ENCODE data around the gene DAZAP1.

DNA sequence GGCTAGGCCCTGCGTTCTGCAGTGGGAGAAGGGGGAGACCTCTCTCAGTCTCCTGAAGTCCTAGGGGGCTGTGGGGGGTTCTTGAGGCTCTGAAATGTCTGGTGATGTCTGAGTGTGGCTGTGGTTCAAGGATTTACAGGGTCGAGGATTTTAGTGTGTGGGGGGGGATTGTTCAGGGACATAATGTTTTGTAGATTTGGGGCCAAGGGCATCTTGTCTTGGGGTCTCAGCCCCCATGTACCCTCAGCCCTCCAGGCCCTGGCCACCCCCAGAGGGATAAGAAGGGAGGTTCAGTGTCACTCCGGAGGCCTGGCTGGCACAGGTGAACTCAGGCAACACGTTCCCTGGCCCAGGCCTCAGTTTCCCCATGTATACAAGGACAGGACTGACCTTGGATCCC is 40.1 kb downstream of the DAZAP1 start:
- TF ChIP-seq, protein P1, sequence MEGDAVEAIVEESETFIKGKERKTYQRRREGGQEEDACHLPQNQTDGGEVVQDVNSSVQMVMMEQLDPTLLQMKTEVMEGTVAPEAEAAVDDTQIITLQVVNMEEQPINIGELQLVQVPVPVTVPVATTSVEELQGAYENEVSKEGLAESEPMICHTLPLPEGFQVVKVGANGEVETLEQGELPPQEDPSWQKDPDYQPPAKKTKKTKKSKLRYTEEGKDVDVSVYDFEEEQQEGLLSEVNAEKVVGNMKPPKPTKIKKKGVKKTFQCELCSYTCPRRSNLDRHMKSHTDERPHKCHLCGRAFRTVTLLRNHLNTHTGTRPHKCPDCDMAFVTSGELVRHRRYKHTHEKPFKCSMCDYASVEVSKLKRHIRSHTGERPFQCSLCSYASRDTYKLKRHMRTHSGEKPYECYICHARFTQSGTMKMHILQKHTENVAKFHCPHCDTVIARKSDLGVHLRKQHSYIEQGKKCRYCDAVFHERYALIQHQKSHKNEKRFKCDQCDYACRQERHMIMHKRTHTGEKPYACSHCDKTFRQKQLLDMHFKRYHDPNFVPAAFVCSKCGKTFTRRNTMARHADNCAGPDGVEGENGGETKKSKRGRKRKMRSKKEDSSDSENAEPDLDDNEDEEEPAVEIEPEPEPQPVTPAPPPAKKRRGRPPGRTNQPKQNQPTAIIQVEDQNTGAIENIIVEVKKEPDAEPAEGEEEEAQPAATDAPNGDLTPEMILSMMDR (optimal IDR thresholded peaks at IDR 0.05 in 1 of 3, IDR thresholded peaks at IDR 0.05 in 1 of 3, conservative IDR thresholded peaks at IDR 0.05 in 1 of 3; ENCODE audit: extremely low read depth in 1 of 3, insufficient read depth in 2 of 3, low read length in 3 of 3) = no peak
- TF ChIP-seq EZH2 (IDR thresholded peaks at IDR 0.05; ENCODE audit: low read length) = no peak

Measured in keratinocyte (primary cell).